ACC112 (cell line): Measurements from ENCODE around the gene SULT2B1.

Source experiments
- H2AFZ ChIP-seq: fragments of 200-600 bp; sonication (generic); one replicate; pipeline ENCODE4 v1.6.0; 2017; ENCODE audit warnings: antibody characterized with exemption, low read length; ENCODE audit not compliant: unreplicated experiment
- H3K27ac ChIP-seq: fragments of 200-600 bp; sonication (generic); 2 replicates; pipeline ENCODE4 v1.5.1; 2014; ENCODE audit warnings: low read depth, mild to moderate bottlenecking, antibody characterized with exemption, low read length, moderate library complexity
- H3K27me3 ChIP-seq: fragments of 200-600 bp; sonication (generic); 2 replicates; pipeline ENCODE4 v1.6.1; 2014; ENCODE audit warnings: mild to moderate bottlenecking, antibody characterized with exemption, low read length, moderate library complexity, mixed read lengths; ENCODE audit not compliant: insufficient read depth
- H3K36me3 ChIP-seq: fragments of 200-600 bp; sonication (generic); 2 replicates; pipeline ENCODE4 v1.6.1; 2016; ENCODE audit warnings: mild to moderate bottlenecking, antibody characterized with exemption, low read length, moderate library complexity, mixed read lengths; ENCODE audit not compliant: insufficient read depth
- H3K4me1 ChIP-seq: fragments of 200-600 bp; sonication (generic); one replicate; pipeline ENCODE4 v1.6.1; 2016; ENCODE audit warnings: low read length, mixed read lengths; ENCODE audit not compliant: insufficient read depth, unreplicated experiment, control insufficient read depth
- H3K4me3 ChIP-seq: fragments of 200-600 bp; sonication (generic); 2 replicates; pipeline ENCODE4 v1.5.1; 2014; ENCODE audit warnings: mild to moderate bottlenecking, low read depth, low read length
- H3K79me2 ChIP-seq: fragments of 200-600 bp; sonication (generic); one replicate; pipeline ENCODE4 v1.6.0; 2016; ENCODE audit warnings: low read length; ENCODE audit not compliant: control insufficient read depth, unreplicated experiment, insufficient read depth

The SULT2B1 gene

GRCh38 chr19:48603850-48604249 lies 51.9 kb downstream of the SULT2B1 start:
- Histone ChIP-seq H3K27me3 (no peaks in the 10 kb centered on the region), H3K27ac (no peak overlapping the region), H3K79me2 (no peaks in the 10 kb centered on the region), H3K4me3 (no peak overlapping the region), H2AFZ (no peak overlapping the region), H3K4me1 (no peaks in the 10 kb centered on the region), H3K36me3 (no peaks in the 10 kb centered on the region)

- Histone ChIP-seq H3K27ac (no peak within 1 kb of the TSS), H3K4me1 (no peaks in the 10 kb centered on the region), H3K79me2 (no peaks in the 10 kb centered on the region), H3K36me3 (no peaks in the 10 kb centered on the region), H2AFZ (no peak within 1 kb of the TSS), H3K27me3 (no peaks in the 10 kb centered on the region), H3K4me3 (no peak within 1 kb of the TSS)
Measured at GRCh38 chr19:48606463-48607358, 54.7 kb downstream of the SULT2B1 start, which contains the start of gene SPACA4. Gene SPACA4, plus strand, starts transcription at chr19:48606742. Its CDS starts 237 bp downstream, at chr19:48606979.

- H3K4me1 ChIP-seq = no peaks in the 10 kb centered on the region
- no peaks in the 10 kb centered on the region for H3K36me3 ChIP-seq
- H2AFZ ChIP-seq = no peak overlapping the region
- no peaks in the 10 kb centered on the region for H3K27me3 ChIP-seq
- no peaks in the 10 kb centered on the region for H3K79me2 ChIP-seq
- H3K27ac ChIP-seq = no peak overlapping the region
- no peak overlapping the region for H3K4me3 ChIP-seq
Measured at GRCh38 chr19:48607359-48607755, 55.4 kb downstream of the SULT2B1 start.

GRCh38 chr19:48608798-48609263 lies 56.9 kb downstream of the SULT2B1 start:
- Histone ChIP-seq H3K79me2 (no peaks in the 10 kb centered on the region), H2AFZ (no peak overlapping the region), H3K4me1 (no peaks in the 10 kb centered on the region), H3K4me3 (no peak overlapping the region), H3K27me3 (no peaks in the 10 kb centered on the region), H3K36me3 (no peaks in the 10 kb centered on the region), H3K27ac (no peak overlapping the region)

- Histone ChIP-seq H3K4me3 (no peak overlapping the region), H3K27me3 (no peaks in the 10 kb centered on the region), H2AFZ (no peak overlapping the region), H3K79me2 (no peaks in the 10 kb centered on the region), H3K36me3 (no peaks in the 10 kb centered on the region), H3K27ac (no peak overlapping the region), H3K4me1 (no peaks in the 10 kb centered on the region)
Measured at GRCh38 chr19:48609571-48610108, 57.7 kb downstream of the SULT2B1 start.

- peaks cover 11% of the 10 kb centered on the region for H3K79me2 ChIP-seq
- H3K27ac ChIP-seq = no peak overlapping the region
- H2AFZ ChIP-seq = no peak overlapping the region
- peaks cover 2% of the 10 kb centered on the region; the same call in 1 of the 2 replicates for H3K36me3 ChIP-seq
- peaks cover under 1% of the 10 kb centered on the region for H3K4me1 ChIP-seq
- no peaks in the 10 kb centered on the region for H3K27me3 ChIP-seq
- H3K4me3 ChIP-seq = no peak overlapping the region
Measured at GRCh38 chr19:48611872-48612271, 59.9 kb downstream of the SULT2B1 start.

- Histone ChIP-seq H3K36me3 (peaks cover 16% of the 10 kb centered on the region; the same call in 1 of the 2 replicates), H3K4me1 (peaks cover 5% of the 10 kb centered on the region), H3K27ac (no peak overlapping the region), H3K27me3 (no peaks in the 10 kb centered on the region), H2AFZ (no peak overlapping the region), H3K79me2 (peaks cover 25% of the 10 kb centered on the region), H3K4me3 (no peak overlapping the region)
Measured at GRCh38 chr19:48613024-48613851, 61.3 kb downstream of the SULT2B1 start.

GRCh38 chr19:48613852-48614435 lies 62.0 kb downstream of the SULT2B1 start:
- Histone ChIP-seq H3K79me2 (peaks cover 32% of the 10 kb centered on the region), H2AFZ (no peak overlapping the region), H3K27ac (no peak overlapping the region), H3K4me3 (no peak overlapping the region), H3K4me1 (peaks cover 5% of the 10 kb centered on the region), H3K27me3 (no peaks in the 10 kb centered on the region), H3K36me3 (peaks cover 18% of the 10 kb centered on the region; the same call in 1 of the 2 replicates)

GRCh38 chr19:48614436-48615230 lies 62.7 kb downstream of the SULT2B1 start, which contains the start of gene FAM83E:
Gene FAM83E, minus strand, starts transcription at chr19:48615076. Its CDS starts 1,704 bp downstream, at chr19:48613372.
- Histone ChIP-seq H3K79me2 (peaks cover 34% of the 10 kb centered on the region), H3K36me3 (peaks cover 18% of the 10 kb centered on the region; the same call in 1 of the 2 replicates), H3K27ac (no peak within 1 kb of the TSS), H3K4me3 (no peak within 1 kb of the TSS), H3K4me1 (peaks cover 5% of the 10 kb centered on the region), H3K27me3 (no peaks in the 10 kb centered on the region), H2AFZ (no peak within 1 kb of the TSS)
